Neural crest cell (in vitro differentiated cells): ENCODE measurements around the gene IFITM1. TPM values are rescaled to one million over a fixed set of nuclear protein-coding genes. Genes with fewer than 3 reads are reported as not detected.
A peak's percentile ranks its signal among the peaks of the same experiment; 100 is the strongest.

ENCODE experiments used
- DNase-seq: peaks from one replicate; pipeline ENCODE4 v3.0.0; 2021; ENCODE audit warnings: low read depth, mixed read lengths, low spot score
- H3K27ac Mint-ChIP-seq: one replicate; pipeline ENCODE4 v1.8.0; 2021; ENCODE audit warnings: mild to moderate bottlenecking, mixed read lengths; ENCODE audit not compliant: unreplicated experiment
- H3K27me3 Mint-ChIP-seq: 2 replicates; pipeline ENCODE4 v1.8.0; 2021; ENCODE audit warnings: low read depth, mild to moderate bottlenecking, mixed read lengths
- H3K36me3 Mint-ChIP-seq: 2 replicates; pipeline ENCODE4 v1.8.0; 2021; ENCODE audit warnings: low read depth, mild to moderate bottlenecking, mixed read lengths
- H3K4me1 Mint-ChIP-seq: 2 replicates; pipeline ENCODE4 v1.8.0; 2021; ENCODE audit warnings: mixed read lengths
- H3K4me3 Mint-ChIP-seq: one replicate; pipeline ENCODE4 v1.8.0; 2021; ENCODE audit warnings: mild to moderate bottlenecking, mixed read lengths
- H3K9me3 Mint-ChIP-seq: 2 replicates; pipeline ENCODE4 v1.8.0; 2021; ENCODE audit warnings: mixed read lengths
- total RNA-seq: library from RNA; stranded (reverse); gene quantifications from 2 replicates; pipeline ENCODE4 v1.2.1, GENCODE V29; 2021
- TF ChIP-seq, protein P1 (sequence below): fragments of 200-600 bp; sonication (generic); conservative IDR thresholded peaks from 2 replicates; pipeline ENCODE4 v1.5.0; 2021; ENCODE audit warnings: antibody characterized with exemption, mild to moderate bottlenecking

IFITM1 gene
- total RNA-seq, 1 donor from 2014 or later = 2.0 TPM

DNA sequence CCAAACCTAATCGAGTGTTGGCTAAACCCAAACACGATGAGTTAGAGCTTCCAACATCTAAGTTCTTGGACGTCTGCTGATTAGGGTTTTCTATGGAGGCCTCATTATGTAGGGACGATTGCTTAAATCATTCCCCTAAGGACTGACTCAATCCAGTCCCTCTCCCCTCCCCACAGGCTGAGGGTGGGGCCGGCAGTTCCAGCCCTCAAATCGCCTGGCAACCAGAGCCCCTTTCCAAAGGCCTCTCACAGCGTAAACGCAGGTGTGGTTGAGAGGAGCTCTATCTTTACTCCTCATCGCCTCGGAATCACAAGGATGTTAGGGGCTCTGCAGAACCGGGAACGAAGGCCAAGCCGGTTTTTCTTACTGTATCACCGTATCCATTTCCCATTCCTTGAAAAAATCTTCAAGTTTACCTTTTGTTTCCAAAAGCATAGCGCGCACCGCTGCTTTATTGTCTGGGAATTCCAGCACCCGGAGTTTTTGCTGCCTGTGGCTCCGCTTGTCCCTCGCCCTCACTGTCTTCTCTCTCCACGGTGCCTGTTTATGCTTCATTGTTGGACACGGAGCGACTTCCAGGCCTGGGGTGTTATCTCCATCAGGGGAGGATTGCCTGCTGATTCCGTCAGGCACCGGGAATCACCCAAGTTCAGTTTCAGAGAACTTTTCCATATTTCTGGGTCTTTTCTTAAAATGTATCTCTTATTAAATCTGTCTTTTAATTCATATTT lies 20.6 kb downstream of the IFITM1 start:
- Mint-ChIP-seq H3K9me3 (no peaks in the 10 kb centered on the region), H3K4me1 (peaks cover 47% of the 10 kb centered on the region), H3K27me3 (no peaks in the 10 kb centered on the region), H3K36me3 (no peaks in the 10 kb centered on the region), H3K27ac (peak overlapping the region; percentile 97), H3K4me3 (peak overlapping the region; percentile 42)
- TF ChIP-seq, protein P1, sequence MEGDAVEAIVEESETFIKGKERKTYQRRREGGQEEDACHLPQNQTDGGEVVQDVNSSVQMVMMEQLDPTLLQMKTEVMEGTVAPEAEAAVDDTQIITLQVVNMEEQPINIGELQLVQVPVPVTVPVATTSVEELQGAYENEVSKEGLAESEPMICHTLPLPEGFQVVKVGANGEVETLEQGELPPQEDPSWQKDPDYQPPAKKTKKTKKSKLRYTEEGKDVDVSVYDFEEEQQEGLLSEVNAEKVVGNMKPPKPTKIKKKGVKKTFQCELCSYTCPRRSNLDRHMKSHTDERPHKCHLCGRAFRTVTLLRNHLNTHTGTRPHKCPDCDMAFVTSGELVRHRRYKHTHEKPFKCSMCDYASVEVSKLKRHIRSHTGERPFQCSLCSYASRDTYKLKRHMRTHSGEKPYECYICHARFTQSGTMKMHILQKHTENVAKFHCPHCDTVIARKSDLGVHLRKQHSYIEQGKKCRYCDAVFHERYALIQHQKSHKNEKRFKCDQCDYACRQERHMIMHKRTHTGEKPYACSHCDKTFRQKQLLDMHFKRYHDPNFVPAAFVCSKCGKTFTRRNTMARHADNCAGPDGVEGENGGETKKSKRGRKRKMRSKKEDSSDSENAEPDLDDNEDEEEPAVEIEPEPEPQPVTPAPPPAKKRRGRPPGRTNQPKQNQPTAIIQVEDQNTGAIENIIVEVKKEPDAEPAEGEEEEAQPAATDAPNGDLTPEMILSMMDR = no peak
- DNase-seq = no peak

DNA sequence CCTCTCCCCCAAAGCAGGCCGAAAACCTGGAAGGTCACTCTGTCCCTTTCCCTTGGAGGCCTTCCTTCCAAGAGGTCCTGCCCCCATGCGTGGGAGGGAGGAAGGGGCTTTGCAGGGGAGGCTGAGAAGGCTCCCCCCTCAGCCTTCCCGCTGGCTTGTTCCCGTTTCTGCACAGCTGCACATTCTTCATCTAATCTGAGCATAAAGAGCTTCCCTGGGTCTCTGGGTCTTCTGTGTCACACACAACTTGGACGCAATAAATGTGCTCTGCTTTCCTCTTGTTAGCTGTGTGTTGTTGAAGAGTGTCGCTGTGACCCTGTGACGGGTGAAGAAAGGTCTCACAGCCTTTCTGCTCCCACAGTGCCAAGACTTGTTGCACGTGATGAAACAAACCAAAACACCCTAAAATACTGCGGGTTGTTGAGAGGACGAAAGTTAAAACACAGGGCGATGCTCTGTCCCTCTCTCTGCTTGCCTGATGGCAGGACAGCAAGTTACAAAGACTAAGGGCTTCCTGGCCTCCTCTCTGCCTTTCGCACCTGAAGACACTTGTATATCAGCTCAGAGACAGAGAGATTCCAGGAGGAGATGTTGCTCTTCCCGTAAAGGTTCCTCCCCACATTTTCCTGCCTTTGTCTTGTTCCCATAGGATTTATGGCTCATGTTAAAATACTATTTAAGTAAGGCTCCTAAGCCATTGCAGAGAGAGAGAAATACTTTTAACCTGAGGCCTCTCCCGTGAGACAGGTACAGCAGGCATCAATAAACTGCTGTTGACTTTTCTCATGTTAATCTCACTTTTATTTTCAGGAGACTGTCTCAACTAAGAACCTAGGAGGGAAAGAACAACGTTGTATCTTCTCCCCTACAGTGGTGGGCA lies 22.2 kb downstream of the IFITM1 start:
- no peak for DNase-seq
- no peaks in the 10 kb centered on the region for H3K36me3 Mint-ChIP-seq
- H3K4me3 Mint-ChIP-seq = peak overlapping the region; percentile 78
- peak overlapping the region; percentile 95 for H3K27ac Mint-ChIP-seq
- TF ChIP-seq, protein P1 = no peak
- no peaks in the 10 kb centered on the region for H3K9me3 Mint-ChIP-seq
- H3K27me3 Mint-ChIP-seq = no peaks in the 10 kb centered on the region
- peaks cover 47% of the 10 kb centered on the region for H3K4me1 Mint-ChIP-seq

DNA sequence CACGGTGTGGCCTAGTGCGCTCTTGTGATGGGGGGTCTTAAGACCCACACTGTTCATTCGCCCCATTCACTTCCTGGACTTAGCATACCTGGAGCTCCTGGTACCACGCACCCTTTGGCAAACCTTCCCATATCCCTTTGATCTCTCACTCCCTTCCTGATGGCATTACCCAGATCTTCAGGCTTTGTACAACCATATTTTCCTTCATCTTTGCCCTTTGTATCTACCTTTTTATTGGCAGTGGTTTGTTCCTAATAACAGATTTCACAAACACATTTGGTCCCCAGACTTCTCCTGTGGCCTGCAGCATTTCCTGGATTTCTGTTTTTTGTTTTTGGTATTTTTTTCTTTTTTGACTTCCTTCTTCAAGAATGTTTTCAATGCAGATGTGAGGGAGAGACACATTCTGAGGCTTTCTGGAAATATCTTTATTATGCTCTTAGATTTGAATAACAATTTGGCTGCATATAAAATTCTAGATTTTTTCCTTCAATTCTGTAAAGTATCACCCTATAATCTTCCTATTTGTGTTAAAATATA lies 22.9 kb downstream of the IFITM1 start:
- peaks cover 51% of the 10 kb centered on the region for H3K4me1 Mint-ChIP-seq
- no peak overlapping the region for H3K27ac Mint-ChIP-seq
- H3K36me3 Mint-ChIP-seq = no peaks in the 10 kb centered on the region
- H3K4me3 Mint-ChIP-seq = no peak overlapping the region
- TF ChIP-seq, protein P1 = no peak
- no peaks in the 10 kb centered on the region for H3K9me3 Mint-ChIP-seq
- no peaks in the 10 kb centered on the region for H3K27me3 Mint-ChIP-seq
- DNase-seq = no peak

DNA sequence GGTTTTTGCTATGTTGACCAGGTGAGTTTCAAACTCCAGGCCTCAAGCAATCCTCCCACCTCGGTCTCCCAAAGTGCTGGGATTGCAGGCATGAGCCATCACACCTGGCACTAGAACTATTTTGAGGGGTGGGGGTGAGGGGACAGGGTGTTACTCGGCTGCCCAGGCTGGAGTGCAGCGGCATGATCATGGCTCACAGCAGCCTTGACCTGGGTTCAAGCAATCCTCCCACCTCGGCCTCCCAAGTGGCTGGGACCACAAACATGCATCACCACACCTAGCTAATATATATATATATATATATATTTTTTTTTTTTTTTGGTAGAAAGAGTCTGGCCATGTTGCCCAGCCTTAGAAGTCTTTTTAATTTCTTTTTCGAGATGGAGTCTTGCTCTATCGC lies 23.9 kb downstream of the IFITM1 start:
- H3K27ac Mint-ChIP-seq = no peak overlapping the region
- TF ChIP-seq, protein P1 = no peak
- no peaks in the 10 kb centered on the region for H3K27me3 Mint-ChIP-seq
- no peaks in the 10 kb centered on the region for H3K9me3 Mint-ChIP-seq
- DNase-seq = no peak
- H3K36me3 Mint-ChIP-seq = no peaks in the 10 kb centered on the region
- peaks cover 58% of the 10 kb centered on the region for H3K4me1 Mint-ChIP-seq
- H3K4me3 Mint-ChIP-seq = no peak overlapping the region

DNA sequence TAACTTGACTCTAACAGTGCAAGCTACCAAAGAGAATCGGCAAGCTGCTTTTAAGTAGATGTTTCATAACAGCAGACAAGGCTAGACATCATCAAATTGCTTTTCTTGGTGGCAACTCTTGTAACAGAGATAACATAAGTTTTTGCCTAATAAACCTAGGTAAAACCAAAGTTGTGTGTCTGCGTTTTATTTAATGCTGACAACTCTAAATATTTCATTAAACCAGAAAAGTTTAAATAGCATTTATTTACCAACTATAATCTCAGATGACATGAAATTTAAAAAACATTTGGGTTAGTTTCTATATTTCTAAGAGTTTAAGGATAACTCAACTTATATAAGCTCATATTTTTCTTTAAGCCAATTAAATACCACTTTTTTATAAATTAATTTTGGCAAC lies 26.1 kb downstream of the IFITM1 start:
- Mint-ChIP-seq H3K36me3 (no peaks in the 10 kb centered on the region), H3K27ac (no peak overlapping the region), H3K4me1 (peaks cover 41% of the 10 kb centered on the region), H3K4me3 (no peak overlapping the region), H3K27me3 (no peaks in the 10 kb centered on the region), H3K9me3 (no peaks in the 10 kb centered on the region)
- TF ChIP-seq, protein P1 = no peak
- no peak for DNase-seq
